Brain microvascular endothelial cell (primary cell): ENCODE data around the gene BLOC1S3.

ENCODE experiments used
- DNase-seq: peaks from one replicate; pipeline ENCODE4 v3.0.0-alpha.2; 2020
- H3K27ac ChIP-seq: fragments of 250-450 bp; sonication (Bioruptor Pico); 2 replicates; pipeline ENCODE4 v1.5.1; 2020; ENCODE audit warnings: mild to moderate bottlenecking, moderate library complexity
- H3K27me3 ChIP-seq: fragments of 250-450 bp; sonication (Bioruptor Pico); replicated peaks from 2 replicates; pipeline ENCODE4 v1.5.1; 2020; ENCODE audit warnings: mild to moderate bottlenecking
- H3K36me3 ChIP-seq: fragments of 250-450 bp; sonication (Bioruptor Pico); replicated peaks from 2 replicates; pipeline ENCODE4 v1.5.1; 2020; ENCODE audit warnings: mild to moderate bottlenecking
- H3K4me3 ChIP-seq: 2 replicates; pipeline ENCODE4 v1.5.1; 2011; ENCODE audit warnings: low read depth, mild to moderate bottlenecking, control low read depth, low read length, moderate library complexity
- CTCF ChIP-seq: IDR thresholded peaks from 2 replicates; pipeline ENCODE4 v1.5.1; 2011; ENCODE audit warnings: low read depth, mild to moderate bottlenecking, moderate library complexity, low read length, control low read depth, inconsistent platforms; ENCODE audit errors: missing control alignments
- in situ Hi-C: cut with HindIII; loops from 2 replicates; pipeline ENCODE4 v1.10.0; 2017; ENCODE audit warnings: low sequenced_read_pairs, low pct_ligation_motif_present

The BLOC1S3 gene

DNA sequence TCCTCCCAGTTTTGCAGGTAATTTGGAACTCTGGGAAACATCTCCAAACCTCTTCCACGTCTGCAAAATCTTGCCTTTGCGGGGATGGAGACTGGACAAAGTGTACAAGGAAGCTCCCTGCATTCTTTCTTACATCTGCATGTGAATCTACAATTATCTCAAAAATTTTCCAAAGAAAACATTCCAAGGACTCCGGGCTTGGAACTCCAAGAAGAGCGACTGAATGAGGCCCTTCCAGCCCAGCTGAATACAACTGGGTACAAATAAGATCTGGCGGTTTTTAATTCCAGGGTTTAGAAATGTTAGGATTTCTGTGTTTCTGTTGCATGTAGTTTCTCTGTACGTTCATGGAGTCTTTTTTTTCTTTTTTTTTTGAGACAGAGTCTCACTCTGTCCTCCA lies 38.1 kb downstream of the BLOC1S3 start:
- H3K27ac ChIP-seq = no peak overlapping the region
- no peak for DNase-seq
- no peaks in the 10 kb centered on the region for H3K36me3 ChIP-seq
- H3K27me3 ChIP-seq = peaks cover 23% of the 10 kb centered on the region
- in situ Hi-C loops = no loop called here
- no peak for TF ChIP-seq CTCF
- H3K4me3 ChIP-seq = no peak overlapping the region

- TF ChIP-seq CTCF = no peak
- peaks cover 23% of the 10 kb centered on the region for H3K27me3 ChIP-seq
Measured at GRCh38 chr19:45217193-45217956, 38.8 kb downstream of the BLOC1S3 start.

DNA sequence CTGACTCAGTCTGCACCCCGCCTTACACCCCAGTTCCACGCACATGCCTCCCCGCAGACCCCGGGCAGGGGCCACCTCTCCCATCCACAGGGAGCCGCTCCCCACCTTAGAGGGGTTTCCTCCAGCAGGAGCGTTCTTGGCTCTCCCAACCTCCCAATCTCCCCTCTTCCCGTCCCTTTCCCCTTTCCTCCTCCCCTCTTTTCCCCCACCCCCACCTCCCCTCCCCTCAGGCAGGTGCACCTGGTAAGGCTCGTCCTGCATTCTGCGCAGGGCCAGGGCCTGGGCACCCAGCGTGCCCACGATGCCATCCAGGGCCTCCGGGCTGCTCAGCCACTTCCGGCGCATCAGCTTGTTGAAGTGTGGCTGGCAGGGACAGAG lies 39.4 kb downstream of the BLOC1S3 start:
- TF ChIP-seq CTCF = no peak
- no peak overlapping the region for H3K4me3 ChIP-seq
- DNase-seq = no peak
- in situ Hi-C loops = no loop called here
- peaks cover 23% of the 10 kb centered on the region for H3K27me3 ChIP-seq
- H3K36me3 ChIP-seq = no peaks in the 10 kb centered on the region
- H3K27ac ChIP-seq = no peak overlapping the region

More at GRCh38 chr19:45217193-45217956, 38.8 kb downstream of the BLOC1S3 start:
- Histone ChIP-seq H3K36me3 (no peaks in the 10 kb centered on the region), H3K4me3 (no peak overlapping the region), H3K27ac (no peak overlapping the region)
- DNase-seq = no peak
- in situ Hi-C loops = no loop called here

DNA sequence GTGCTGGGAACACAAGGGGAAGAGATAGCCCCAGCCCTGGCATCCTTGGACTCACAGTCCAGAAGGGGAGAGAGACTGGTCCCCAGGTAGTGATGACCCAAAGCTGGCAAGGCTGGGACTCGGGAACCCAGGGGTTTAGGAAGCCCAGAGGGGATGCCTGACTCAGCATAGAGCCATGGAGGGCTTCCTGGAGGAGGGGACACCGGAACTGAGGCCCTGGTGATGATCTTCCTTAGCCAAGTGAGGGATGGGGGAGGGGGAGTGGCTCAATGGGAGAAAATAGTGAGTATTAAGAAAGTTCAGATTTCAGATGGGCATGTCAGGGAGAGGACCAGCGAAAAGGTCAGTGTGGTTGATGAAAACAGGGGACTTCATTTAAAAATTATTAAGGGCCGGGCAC lies 39.8 kb downstream of the BLOC1S3 start:
- Histone ChIP-seq H3K36me3 (no peaks in the 10 kb centered on the region), H3K4me3 (no peak overlapping the region), H3K27me3 (peaks cover 23% of the 10 kb centered on the region), H3K27ac (no peak overlapping the region)
- TF ChIP-seq CTCF = no peak
- in situ Hi-C loops = no loop called here
- no peak for DNase-seq

GRCh38 chr19:45218911-45219743 lies 40.5 kb downstream of the BLOC1S3 start:
- no peak for TF ChIP-seq CTCF
- H3K27me3 ChIP-seq = peaks cover 23% of the 10 kb centered on the region
- in situ Hi-C loops = no loop called here
- no peak for DNase-seq
- H3K36me3 ChIP-seq = no peaks in the 10 kb centered on the region
- no peak overlapping the region for H3K27ac ChIP-seq
- H3K4me3 ChIP-seq = no peak overlapping the region
